Kidney (tissue), 14 donors: ENCODE measurements around the gene ZBBX. TPM values are rescaled to one million over a fixed set of nuclear protein-coding genes. Genes with fewer than 3 reads are reported as not detected.

Experiments used
- DNase-seq, 5 donors: peaks; one replicate each; pipeline ENCODE4 v3.0.0-alpha.2; 2013 to 2020
- FAIRE-seq: peaks from 2 replicates; lab custom pipeline; 2012; peaks lifted over from hg19 to GRCh38; lab: Jason Lieb, UNC
- H3K27ac ChIP-seq, 2 donors: one replicate each; pipeline ENCODE4 v1.7.0; 2013; ENCODE audit warnings: low read depth in 2 of 2, low read length in 2 of 2, inconsistent platforms in 1 of 2
- H3K27me3 ChIP-seq: one replicate; pipeline ENCODE4 v1.7.1; 2013; ENCODE audit warnings: low read length, inconsistent platforms; ENCODE audit not compliant: control insufficient read depth, insufficient read depth
- H3K36me3 ChIP-seq, 3 donors: one replicate each; pipeline versions ENCODE4 v1.7.0 to v1.7.1; 2013; ENCODE audit warnings: low read length in 3 of 3, control low read depth in 1 of 3, inconsistent platforms in 1 of 3; ENCODE audit not compliant: insufficient read depth in 3 of 3, control insufficient read depth in 2 of 3
- H3K4me1 ChIP-seq, 3 donors: one replicate each; pipeline versions ENCODE4 v1.7.0 to v1.7.1; 2013; ENCODE audit warnings: low read length in 3 of 3, inconsistent platforms in 1 of 3, low read depth in 1 of 3; ENCODE audit not compliant: control insufficient read depth in 2 of 3, insufficient read depth in 2 of 3
- H3K4me3 ChIP-seq, 3 donors: one replicate each; pipeline versions ENCODE4 v1.7.0 to v1.8.1; 2013; ENCODE audit warnings: low read length in 3 of 3, control low read depth in 1 of 3, inconsistent platforms in 1 of 3
- H3K9ac ChIP-seq, 3 donors: one replicate each; pipeline versions ENCODE4 v1.7.0 to v1.7.1; 2013; ENCODE audit warnings: low read length in 3 of 3, control low read depth in 1 of 3, inconsistent platforms in 1 of 3
- H3K9me3 ChIP-seq, 3 donors: one replicate each; pipeline versions ENCODE4 v1.7.0 to v1.7.1; 2013; ENCODE audit warnings: low read length in 3 of 3, control low read depth in 1 of 3, inconsistent platforms in 1 of 3; ENCODE audit not compliant: control insufficient read depth in 2 of 3, insufficient read depth in 1 of 3
- intact Hi-C: fragments of 100-400 bp; cut with DNase I; formaldehyde crosslinking; loops from one replicate; pipeline ENCODE4 v1.11.1; 2022
- polyA plus RNA-seq: library from polyadenylated mRNA; stranded (reverse); fragments of 350-450 nt; fragmentation: Illumina TruSeq; extraction: RNeasy Lipid Tissue Mini Kit (QIAGEN cat#74804); gene quantifications from one replicate; pipeline ENCODE4 v1.2.3, GENCODE V29; 2014; ENCODE audit warnings: low read depth, low replicate concordance; ENCODE audit not compliant: insufficient read depth
- total RNA-seq: library from RNA; stranded (reverse); fragmentation: NEBNext Ultra II Directional; extraction: Animal tissue kit (Norgen Biotek cat#: 25700); gene quantifications from one replicate; pipeline ENCODE4 v1.2.1, GENCODE V29; 2021
- TF ChIP-seq, protein P1 (sequence below): IDR thresholded peaks from 3 replicates; pipeline ENCODE4 v1.5.1; 2012; ENCODE audit warnings: mild to moderate bottlenecking, moderate library complexity, borderline replicate concordance; ENCODE audit not compliant: insufficient read depth; ENCODE audit errors: extremely low read depth
- donor health status: control.
- donor health status: control.
- donor health status: control.
- donor health status: control.
- donor health status: control.
- donor health status: DM: yes; HTN: yes; CAD: no.
- donor health status: Normal renal cell carcinoma (clear cell type).

The ZBBX gene
- total and polyA plus RNA-seq, 2 donors from 2014 or later = 0.73 to 1.2 TPM

DNA sequence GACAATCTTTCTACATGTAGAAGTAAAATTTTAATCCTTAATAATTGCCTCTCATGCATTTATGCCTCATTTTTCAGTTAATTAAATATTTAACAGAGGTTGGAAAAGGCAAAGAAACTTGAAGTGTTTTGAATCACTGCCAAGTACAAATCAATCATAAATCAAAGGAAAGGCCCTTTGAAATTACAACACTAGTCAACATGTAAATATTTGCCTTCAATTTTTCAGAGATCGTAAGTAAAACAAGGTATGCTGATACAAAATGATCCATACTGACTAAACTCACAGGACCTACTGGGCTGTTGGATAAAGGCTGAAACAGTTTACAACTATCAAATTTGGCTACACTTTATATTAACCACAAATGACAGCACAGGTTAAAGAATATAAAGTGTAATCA lies 33.9 kb downstream of the ZBBX start:
- H3K36me3 ChIP-seq = no peaks in the 10 kb centered on the region
- intact Hi-C loops = no loop called here
- no peak overlapping the region for H3K4me3 ChIP-seq
- FAIRE-seq (no peak), DNase-seq (no peak)
- TF ChIP-seq, protein P1, sequence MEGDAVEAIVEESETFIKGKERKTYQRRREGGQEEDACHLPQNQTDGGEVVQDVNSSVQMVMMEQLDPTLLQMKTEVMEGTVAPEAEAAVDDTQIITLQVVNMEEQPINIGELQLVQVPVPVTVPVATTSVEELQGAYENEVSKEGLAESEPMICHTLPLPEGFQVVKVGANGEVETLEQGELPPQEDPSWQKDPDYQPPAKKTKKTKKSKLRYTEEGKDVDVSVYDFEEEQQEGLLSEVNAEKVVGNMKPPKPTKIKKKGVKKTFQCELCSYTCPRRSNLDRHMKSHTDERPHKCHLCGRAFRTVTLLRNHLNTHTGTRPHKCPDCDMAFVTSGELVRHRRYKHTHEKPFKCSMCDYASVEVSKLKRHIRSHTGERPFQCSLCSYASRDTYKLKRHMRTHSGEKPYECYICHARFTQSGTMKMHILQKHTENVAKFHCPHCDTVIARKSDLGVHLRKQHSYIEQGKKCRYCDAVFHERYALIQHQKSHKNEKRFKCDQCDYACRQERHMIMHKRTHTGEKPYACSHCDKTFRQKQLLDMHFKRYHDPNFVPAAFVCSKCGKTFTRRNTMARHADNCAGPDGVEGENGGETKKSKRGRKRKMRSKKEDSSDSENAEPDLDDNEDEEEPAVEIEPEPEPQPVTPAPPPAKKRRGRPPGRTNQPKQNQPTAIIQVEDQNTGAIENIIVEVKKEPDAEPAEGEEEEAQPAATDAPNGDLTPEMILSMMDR = no peak
- no peaks in the 10 kb centered on the region for H3K4me1 ChIP-seq
- no peak overlapping the region for H3K9ac ChIP-seq
- no peaks in the 10 kb centered on the region for H3K27me3 ChIP-seq
- no peaks in the 10 kb centered on the region for H3K9me3 ChIP-seq
- no peak overlapping the region for H3K27ac ChIP-seq

DNA sequence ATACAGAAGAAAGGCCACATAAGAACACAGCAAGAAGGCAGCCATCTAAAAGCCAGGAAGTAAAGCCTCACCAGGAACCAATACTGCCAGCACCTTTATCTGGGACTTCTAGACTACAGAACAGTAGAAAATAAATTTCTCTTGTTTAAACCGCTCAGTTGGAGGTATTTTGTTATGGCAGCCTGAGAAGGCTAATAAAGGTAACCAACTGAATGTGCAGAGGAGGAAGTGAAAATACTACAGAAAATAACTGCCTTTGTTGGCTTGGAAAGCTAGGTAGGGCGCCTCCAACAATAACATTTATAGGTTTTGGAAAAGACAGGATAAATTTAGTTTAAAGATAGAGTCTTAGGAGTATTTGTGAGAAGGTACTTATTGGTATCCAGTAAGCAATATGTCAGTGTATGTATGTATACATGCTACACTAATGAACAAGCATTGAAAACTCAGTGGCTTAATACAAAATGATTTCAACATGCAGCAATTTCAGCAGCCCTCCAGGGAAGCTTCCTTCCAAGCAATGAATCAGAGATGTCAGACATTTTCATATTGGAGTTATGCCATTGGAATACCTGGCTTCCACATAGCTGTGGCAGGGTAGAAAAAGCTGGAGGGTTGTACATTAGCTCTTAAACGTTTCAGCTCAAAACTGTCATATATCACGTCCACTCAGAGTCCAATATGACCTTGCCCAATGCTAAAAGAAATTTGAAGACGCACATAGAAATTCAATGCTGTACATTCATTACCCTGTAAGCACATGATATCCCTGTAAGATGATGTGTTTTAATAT lies 48.9 kb downstream of the ZBBX start:
- Histone ChIP-seq H3K4me1 (peaks cover 0 to 3% (median 0%) of the 10 kb centered on the region in 3 donors), H3K4me3 (no peak overlapping the region), H3K27ac (no peak overlapping the region), H3K9ac (no peak overlapping the region), H3K27me3 (no peaks in the 10 kb centered on the region), H3K9me3 (no peaks in the 10 kb centered on the region), H3K36me3 (no peaks in the 10 kb centered on the region)
- DNase-seq = no peak
- no peak for FAIRE-seq
- intact Hi-C loops = no loop called here
- TF ChIP-seq, protein P1 = no peak

DNA sequence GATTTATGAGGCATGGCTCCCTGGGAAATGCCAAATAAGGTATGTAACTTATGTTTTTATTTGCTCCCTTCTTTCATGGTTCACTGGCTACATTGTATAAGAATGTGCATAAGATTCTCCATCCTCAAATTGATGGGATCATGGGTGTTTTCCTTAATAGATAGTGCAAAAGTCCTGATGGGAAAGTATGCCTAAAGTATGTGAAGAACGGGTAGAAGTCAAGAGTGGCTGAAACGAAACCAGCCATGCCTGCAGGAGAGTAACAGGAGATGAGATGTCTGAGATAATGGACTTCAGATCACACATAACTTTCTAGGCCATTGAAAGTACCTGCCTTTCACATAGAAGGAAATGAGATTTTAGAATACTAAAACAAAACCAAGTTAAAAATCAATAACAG lies 56.5 kb downstream of the ZBBX start:
- Histone ChIP-seq H3K4me1 (no peaks in the 10 kb centered on the region), H3K27me3 (no peaks in the 10 kb centered on the region), H3K9ac (no peak overlapping the region), H3K27ac (no peak overlapping the region), H3K9me3 (no peaks in the 10 kb centered on the region), H3K36me3 (no peaks in the 10 kb centered on the region), H3K4me3 (no peak overlapping the region)
- DNase-seq = peak in 2 of 5 donors; percentile 3 to 7
- intact Hi-C loops = no loop called here
- TF ChIP-seq, protein P1 = no peak
- FAIRE-seq = no peak
